LNCAP (cell line): ENCODE measurements around the gene CABP1.

ENCODE experiments used
- CTCF ChIP-seq: fragments of 450-650 bp; IDR thresholded peaks from 2 replicates; pipeline ENCODE4 v1.5.1; 2017; ENCODE audit warnings: mild to moderate bottlenecking

The CABP1 gene

GRCh38 chr12:120656008-120656407 lies 15.6 kb downstream of the CABP1 start:
- no peak for TF ChIP-seq CTCF

- no peak for TF ChIP-seq CTCF
Measured at GRCh38 chr12:120658286-120659150, 18.1 kb downstream of the CABP1 start.

GRCh38 chr12:120659151-120659525 lies 18.7 kb downstream of the CABP1 start:
- TF ChIP-seq CTCF, result no peak

GRCh38 chr12:120661432-120661831 lies 21.0 kb downstream of the CABP1 start:
- TF ChIP-seq CTCF, result no peak

- TF ChIP-seq CTCF, result no peak
Measured at GRCh38 chr12:120662879-120663278, 22.5 kb downstream of the CABP1 start.

- no peak for TF ChIP-seq CTCF
Measured at GRCh38 chr12:120663741-120664140, 23.3 kb downstream of the CABP1 start.

- no peak for TF ChIP-seq CTCF
Measured at GRCh38 chr12:120666571-120667390, 26.4 kb downstream of the CABP1 start.
